Neural cell (in vitro differentiated cells): ENCODE measurements around the gene VSTM2B. TPM values are rescaled to one million over a fixed set of nuclear protein-coding genes. Genes with fewer than 3 reads are reported as not detected.

ENCODE experiments used
- H2AFZ ChIP-seq: fragments of 200-600, 300-800 bp; sonication (generic), shearing (Covaris generic); 2 replicates; pipeline ENCODE4 v1.6.0; 2014; ENCODE audit warnings: low read depth, mild to moderate bottlenecking, antibody characterized with exemption, low read length, moderate library complexity
- H3F3A ChIP-seq: fragments of 200-600 bp; shearing (Covaris generic); 2 replicates; pipeline ENCODE4 v1.6.1; 2016; ENCODE audit warnings: mild to moderate bottlenecking, moderate library complexity, mixed read lengths, antibody characterized with exemption, low read length; ENCODE audit not compliant: insufficient read depth, poor library complexity, severe bottlenecking
- H3K27ac ChIP-seq: fragments of 200-600, 300-800 bp; sonication (generic), shearing (Covaris generic); 2 replicates; pipeline ENCODE4 v1.5.1; 2014; ENCODE audit warnings: mild to moderate bottlenecking, low read length, moderate library complexity
- H3K27me3 ChIP-seq: fragments of 300-800, 200-600 bp; sonication (generic), shearing (Covaris generic); 2 replicates; pipeline ENCODE4 v1.6.0; 2014; ENCODE audit warnings: mild to moderate bottlenecking, low read depth, low read length, moderate library complexity; ENCODE audit not compliant: insufficient read depth
- H3K36me3 ChIP-seq: fragments of 300-800, 200-600 bp; sonication (generic), shearing (Covaris generic); 2 replicates; pipeline ENCODE4 v1.5.1; 2014; ENCODE audit warnings: mild to moderate bottlenecking, antibody characterized with exemption, low read length, moderate library complexity; ENCODE audit not compliant: insufficient read depth
- H3K4me2 ChIP-seq: fragments of 300-800, 200-600 bp; sonication (generic), shearing (Covaris generic); 2 replicates; pipeline ENCODE4 v1.6.0; 2014; ENCODE audit warnings: mild to moderate bottlenecking, low read length
- H3K4me3 ChIP-seq: fragments of 300-800, 200-600 bp; sonication (generic), shearing (Covaris generic); 2 replicates; pipeline ENCODE4 v1.5.1; 2014; ENCODE audit warnings: mild to moderate bottlenecking, low read length, moderate library complexity
- H3K79me2 ChIP-seq: fragments of 200-600 bp; shearing (Covaris generic); replicated peaks from 2 replicates; pipeline ENCODE4 v1.6.0; 2014; ENCODE audit warnings: mild to moderate bottlenecking, low read length, moderate library complexity; ENCODE audit not compliant: insufficient read depth
- H3K9ac ChIP-seq: fragments of 300-800, 200-600 bp; sonication (generic), shearing (Covaris generic); 2 replicates; pipeline ENCODE4 v1.6.1; 2016; ENCODE audit warnings: mild to moderate bottlenecking, low read length, mixed read lengths
- H3K9me2 ChIP-seq: fragments of 200-600 bp; shearing (Covaris generic); 2 replicates; pipeline ENCODE4 v1.6.1; 2016; ENCODE audit warnings: mild to moderate bottlenecking, low read length, mixed read lengths; ENCODE audit not compliant: insufficient read depth
- H3K9me3 ChIP-seq: fragments of 200-600, 300-800 bp; sonication (generic), shearing (Covaris generic); 2 replicates; pipeline ENCODE4 v1.6.1; 2016; ENCODE audit warnings: mild to moderate bottlenecking, mixed run types, low read length, moderate library complexity, mixed read lengths
- H4K20me1 ChIP-seq: fragments of 200-600 bp; shearing (Covaris generic); 2 replicates; pipeline ENCODE4 v1.6.1; 2016; ENCODE audit warnings: mild to moderate bottlenecking, mixed run types; ENCODE audit not compliant: insufficient read depth
- CTCF ChIP-seq: fragments of 450-650 bp; IDR thresholded peaks from 2 replicates; pipeline ENCODE4 v1.5.1; 2014; ENCODE audit warnings: antibody characterized with exemption, mild to moderate bottlenecking, moderate library complexity; ENCODE audit not compliant: poor library complexity, severe bottlenecking
- EP300 ChIP-seq: fragments of 450-650 bp; conservative IDR thresholded peaks from 2 replicates; pipeline ENCODE4 v1.6.1; 2014; ENCODE audit warnings: antibody characterized with exemption, mild to moderate bottlenecking, moderate library complexity; ENCODE audit not compliant: poor library complexity, severe bottlenecking
- EZH2 ChIP-seq: fragments of 200-600, 300-800 bp; shearing (Covaris generic), sonication (generic); IDR thresholded peaks from 2 replicates; pipeline ENCODE4 v1.6.1; 2014; ENCODE audit warnings: antibody characterized with exemption, low read length, borderline replicate concordance, mild to moderate bottlenecking; ENCODE audit not compliant: insufficient read depth, poor library complexity, severe bottlenecking
- MXI1 ChIP-seq: fragments of 450-650 bp; conservative IDR thresholded peaks from 2 replicates; pipeline ENCODE4 v1.6.1; 2014; ENCODE audit warnings: antibody characterized with exemption, mild to moderate bottlenecking; ENCODE audit not compliant: poor library complexity, severe bottlenecking
- POLR2AphosphoS5 ChIP-seq: IDR thresholded peaks from 2 replicates; pipeline ENCODE4 v1.6.1; 2012
- RAD21 ChIP-seq: fragments of 450-650 bp; conservative IDR thresholded peaks from 2 replicates; pipeline ENCODE4 v1.6.1; 2014; ENCODE audit warnings: antibody characterized with exemption, mild to moderate bottlenecking, moderate library complexity
- REST ChIP-seq: IDR thresholded peaks from 2 replicates; pipeline ENCODE4 v1.6.1; 2012; ENCODE audit warnings: borderline replicate concordance
- SMC3 ChIP-seq: fragments of 450-650 bp; conservative IDR thresholded peaks from 2 replicates; pipeline ENCODE4 v1.6.1; 2014; ENCODE audit warnings: antibody characterized with exemption, mild to moderate bottlenecking, moderate library complexity; ENCODE audit not compliant: poor library complexity
- TAF1 ChIP-seq: IDR thresholded peaks from 2 replicates; pipeline ENCODE4 v1.6.1; 2012; ENCODE audit warnings: low read depth
- polyA plus RNA-seq: library from polyadenylated mRNA; depleted of rRNA; stranded (reverse); fragments of >200 nt; gene quantifications from 2 replicates; pipeline ENCODE4 v1.2.3, GENCODE V29; 2014

The VSTM2B gene
- polyA plus RNA-seq, 1 donor from 2014 or later, result 24.4 TPM

DNA sequence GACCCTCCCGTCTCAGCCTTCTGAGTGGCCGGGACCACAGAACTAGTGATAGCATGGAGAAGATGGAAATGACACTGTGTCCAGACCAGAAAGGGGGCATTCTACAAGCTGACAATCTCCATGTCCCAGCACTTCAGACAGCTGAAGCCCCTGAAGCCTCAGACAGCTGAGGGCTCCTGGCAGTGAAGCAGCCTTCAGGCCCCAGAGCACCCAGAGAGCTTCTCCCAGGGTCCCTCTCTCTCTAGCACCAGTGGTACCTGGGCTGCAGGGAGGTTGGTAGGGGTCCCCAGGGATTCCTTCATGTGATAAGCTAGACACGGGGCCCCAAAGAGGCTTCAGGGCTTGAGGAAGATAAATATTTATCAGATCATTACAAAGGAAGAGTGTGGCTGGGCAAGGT is 72.7 kb downstream of the VSTM2B start:
- no peaks in the 10 kb centered on the region for H3K36me3 ChIP-seq
- no peaks in the 10 kb centered on the region for H3F3A ChIP-seq
- no peaks in the 10 kb centered on the region for H3K9me3 ChIP-seq
- H4K20me1 ChIP-seq, result no peaks in the 10 kb centered on the region
- no peaks in the 10 kb centered on the region for H3K79me2 ChIP-seq
- no peak overlapping the region for H2AFZ ChIP-seq
- no peak overlapping the region for H3K27ac ChIP-seq
- TF ChIP-seq REST (no peak), EP300 (no peak), SMC3 (no peak), MXI1 (no peak), RAD21 (no peak), CTCF (no peak), POLR2AphosphoS5 (no peak), TAF1 (no peak), EZH2 (no peak)
- H3K4me2 ChIP-seq, result no peak overlapping the region
- no peak overlapping the region for H3K9ac ChIP-seq
- H3K9me2 ChIP-seq, result no peaks in the 10 kb centered on the region
- no peak overlapping the region for H3K4me3 ChIP-seq
- H3K27me3 ChIP-seq, result no peaks in the 10 kb centered on the region

DNA sequence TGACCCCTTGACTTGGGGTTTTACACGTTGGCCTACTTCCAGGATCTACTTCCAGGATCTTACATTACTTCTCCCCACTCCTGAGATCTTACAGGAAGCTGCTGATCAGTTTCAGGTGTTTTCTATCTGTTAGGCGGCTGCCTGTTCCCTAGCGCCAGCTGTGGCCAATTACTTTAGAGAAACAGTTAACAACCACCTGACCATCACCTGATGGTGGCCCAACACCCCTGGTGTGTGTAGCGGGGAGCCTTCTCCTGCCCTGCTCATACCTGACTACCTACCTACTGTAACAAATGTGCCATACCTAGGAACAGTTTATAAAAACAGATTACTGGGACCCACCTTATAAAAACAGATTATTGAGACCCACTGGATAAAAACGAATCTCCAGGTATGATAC is 77.5 kb downstream of the VSTM2B start:
- no peaks in the 10 kb centered on the region for H3K27me3 ChIP-seq
- H3K36me3 ChIP-seq, result no peaks in the 10 kb centered on the region
- H3K9me3 ChIP-seq, result no peaks in the 10 kb centered on the region
- H3F3A ChIP-seq, result no peaks in the 10 kb centered on the region
- H4K20me1 ChIP-seq, result no peaks in the 10 kb centered on the region
- no peak overlapping the region for H3K4me2 ChIP-seq
- H3K27ac ChIP-seq, result no peak overlapping the region
- TF ChIP-seq EP300 (no peak), MXI1 (no peak), TAF1 (no peak), RAD21 (no peak), EZH2 (no peak), POLR2AphosphoS5 (no peak), REST (no peak), SMC3 (no peak), CTCF (no peak)
- H3K79me2 ChIP-seq, result peaks cover 17% of the 10 kb centered on the region
- H2AFZ ChIP-seq, result no peak overlapping the region
- no peak overlapping the region for H3K4me3 ChIP-seq
- H3K9ac ChIP-seq, result no peak overlapping the region
- H3K9me2 ChIP-seq, result no peaks in the 10 kb centered on the region
